IMR-90 (cell line): Measurements from ENCODE around the gene SLC25A46.
A peak's percentile ranks its signal among the peaks of the same experiment; 100 is the strongest.

Source experiments
- CTCF ChIP-seq: conservative IDR thresholded peaks from 2 replicates; pipeline ENCODE4 v1.5.1; 2012; ENCODE audit warnings: mild to moderate bottlenecking, low read depth, low read length, improper control_type of control experiment
- MXI1 ChIP-seq: IDR thresholded peaks from 2 replicates; pipeline ENCODE4 v1.6.1; 2012; ENCODE audit warnings: low read depth, mild to moderate bottlenecking, low read length, moderate library complexity, borderline replicate concordance
- POLR2A ChIP-seq: IDR thresholded peaks from 2 replicates; pipeline ENCODE4 v1.6.1; 2012; ENCODE audit warnings: mild to moderate bottlenecking, low read depth, low read length
- USF2 ChIP-seq: fragments of 150-350 bp; IDR thresholded peaks from 2 replicates; pipeline ENCODE4 v1.6.1; 2017; ENCODE audit warnings: mild to moderate bottlenecking, antibody characterized with exemption, low read length, low read depth

GRCh38 chr5:110738812-110739651 lies at the start of gene SLC25A46:
- peak; percentile 64; the same call in 1 of the 2 replicates for TF ChIP-seq POLR2A
- TF ChIP-seq MXI1: peak; percentile 74
- no peak for TF ChIP-seq CTCF
- peak; percentile 99 for TF ChIP-seq USF2
